Measurements from ENCODE around the gene SDK1.

DNA sequence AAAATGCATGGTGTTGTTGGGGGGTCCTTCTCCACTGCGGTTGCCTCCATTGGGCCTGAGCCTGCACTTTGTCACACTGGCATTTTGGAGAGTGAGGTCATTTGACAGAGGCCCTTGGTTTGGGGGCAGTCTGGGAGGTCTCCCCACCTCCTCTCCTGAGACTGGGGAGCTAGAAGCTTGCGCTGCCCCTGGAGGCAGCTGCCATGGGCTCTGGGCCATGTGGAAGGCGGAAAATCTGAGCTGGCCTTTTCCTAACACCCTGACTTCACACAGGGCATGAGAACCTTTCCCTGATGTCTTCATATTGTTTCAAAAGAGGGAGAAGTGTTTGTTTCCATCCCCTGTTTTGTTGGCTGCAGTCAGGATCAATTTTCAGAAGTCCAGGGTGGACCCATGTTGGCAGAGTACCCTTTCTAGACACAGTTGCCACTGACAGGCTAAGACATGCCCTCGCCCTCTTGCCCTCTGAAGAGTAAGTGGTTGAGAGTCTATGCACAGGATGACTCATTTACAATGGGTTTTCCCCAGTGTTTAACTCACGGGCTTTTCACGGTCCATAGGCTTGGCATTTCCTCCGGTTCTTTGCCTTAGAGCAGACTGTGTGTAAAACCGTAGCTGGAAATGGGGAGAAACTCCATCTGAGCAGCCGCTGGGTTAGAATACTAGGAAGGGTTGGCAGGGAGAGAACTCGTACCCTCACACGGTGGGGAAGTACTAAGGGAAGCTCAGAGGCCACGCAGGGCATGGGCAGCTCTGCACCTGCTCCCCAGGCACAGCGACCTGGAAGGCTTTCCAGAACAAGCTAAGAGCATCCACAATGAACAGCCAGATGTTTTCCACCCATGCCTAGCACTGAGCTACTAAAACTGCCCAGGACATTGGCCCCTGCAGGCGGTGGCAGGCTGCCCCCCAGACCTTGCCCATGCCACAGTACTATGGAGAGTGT is 655.0 kb downstream of the SDK1 start:
- TF ChIP-seq, protein P1, sequence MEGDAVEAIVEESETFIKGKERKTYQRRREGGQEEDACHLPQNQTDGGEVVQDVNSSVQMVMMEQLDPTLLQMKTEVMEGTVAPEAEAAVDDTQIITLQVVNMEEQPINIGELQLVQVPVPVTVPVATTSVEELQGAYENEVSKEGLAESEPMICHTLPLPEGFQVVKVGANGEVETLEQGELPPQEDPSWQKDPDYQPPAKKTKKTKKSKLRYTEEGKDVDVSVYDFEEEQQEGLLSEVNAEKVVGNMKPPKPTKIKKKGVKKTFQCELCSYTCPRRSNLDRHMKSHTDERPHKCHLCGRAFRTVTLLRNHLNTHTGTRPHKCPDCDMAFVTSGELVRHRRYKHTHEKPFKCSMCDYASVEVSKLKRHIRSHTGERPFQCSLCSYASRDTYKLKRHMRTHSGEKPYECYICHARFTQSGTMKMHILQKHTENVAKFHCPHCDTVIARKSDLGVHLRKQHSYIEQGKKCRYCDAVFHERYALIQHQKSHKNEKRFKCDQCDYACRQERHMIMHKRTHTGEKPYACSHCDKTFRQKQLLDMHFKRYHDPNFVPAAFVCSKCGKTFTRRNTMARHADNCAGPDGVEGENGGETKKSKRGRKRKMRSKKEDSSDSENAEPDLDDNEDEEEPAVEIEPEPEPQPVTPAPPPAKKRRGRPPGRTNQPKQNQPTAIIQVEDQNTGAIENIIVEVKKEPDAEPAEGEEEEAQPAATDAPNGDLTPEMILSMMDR (IDR thresholded peaks at IDR 0.05): no peak
- no peak for TF ChIP-seq POLR2A (IDR thresholded peaks at IDR 0.05)
